ENCODE measurements around the gene ITFG1.
"Not testable (repeated sequence)": the region's sequence is repeated elsewhere in the genome, so short reads cannot be mapped to it uniquely, and the experiment has no call there.

ITFG1 gene

GRCh38 chr16:47158992-47159391 lies 301.9 kb downstream of the ITFG1 start:
- Mint-ChIP-seq H3K27ac (no peak overlapping the region), H3K27me3 (no peaks in the 10 kb centered on the region), H3K9me3 (peaks cover 4% of the 10 kb centered on the region), H3K36me3 (peaks cover 19% of the 10 kb centered on the region), H3K4me1 (no peaks in the 10 kb centered on the region), H3K4me3 (no peak overlapping the region)
- ATAC-seq: no peak

GRCh38 chr16:47156680-47157215 lies 304.1 kb downstream of the ITFG1 start:
- no peak for ATAC-seq
- Mint-ChIP-seq H3K9me3 (peaks cover 9% of the 10 kb centered on the region), H3K27ac (no peak overlapping the region), H3K36me3 (peaks cover 40% of the 10 kb centered on the region), H3K4me3 (no peak overlapping the region), H3K27me3 (no peaks in the 10 kb centered on the region), H3K4me1 (no peaks in the 10 kb centered on the region)

- H3K27ac Mint-ChIP-seq, H3K4me3 Mint-ChIP-seq, H3K9me3 Mint-ChIP-seq, H3K27me3 Mint-ChIP-seq, ATAC-seq, H3K4me1 Mint-ChIP-seq: not testable (repeated sequence)
- H3K36me3 Mint-ChIP-seq: peaks cover 55% of the 10 kb centered on the region
These were observed 308.4 kb downstream of the ITFG1 start for GRCh38 chr16:47152501-47152900.

GRCh38 chr16:47150067-47150466 lies 310.8 kb downstream of the ITFG1 start:
- no peaks in the 10 kb centered on the region for H3K4me1 Mint-ChIP-seq
- no peaks in the 10 kb centered on the region for H3K27me3 Mint-ChIP-seq
- no peak for ATAC-seq
- peaks cover 5% of the 10 kb centered on the region for H3K9me3 Mint-ChIP-seq
- peaks cover 36% of the 10 kb centered on the region for H3K36me3 Mint-ChIP-seq
- H3K4me3 Mint-ChIP-seq: no peak overlapping the region
- H3K27ac Mint-ChIP-seq: no peak overlapping the region

GRCh38 chr16:47144559-47144877 lies 316.3 kb downstream of the ITFG1 start:
- no peaks in the 10 kb centered on the region for H3K27me3 Mint-ChIP-seq
- H3K9me3 Mint-ChIP-seq: no peaks in the 10 kb centered on the region
- peak overlapping the region; percentile 95 for H3K4me3 Mint-ChIP-seq
- no peak for ATAC-seq
- H3K4me1 Mint-ChIP-seq: peaks cover 20% of the 10 kb centered on the region
- no peaks in the 10 kb centered on the region for H3K36me3 Mint-ChIP-seq
- H3K27ac Mint-ChIP-seq: peak overlapping the region; percentile 69

GRCh38 chr16:47143677-47144558 lies 316.9 kb downstream of the ITFG1 start, which contains the start of gene NETO2:
Gene NETO2 (minus strand): TSS chr16:47143945. CDS start chr16:47143612, 333 bp downstream.
- Mint-ChIP-seq H3K27ac (peak within 1 kb of the TSS; percentile 69), H3K27me3 (no peaks in the 10 kb centered on the region), H3K4me3 (peak within 1 kb of the TSS; percentile 95)

GRCh38 chr16:47142821-47143676 lies 317.8 kb downstream of the ITFG1 start:
- H3K9me3 Mint-ChIP-seq: no peaks in the 10 kb centered on the region
- peak overlapping the region; percentile 91 for H3K4me3 Mint-ChIP-seq
- no peak overlapping the region for H3K27ac Mint-ChIP-seq
- ATAC-seq: peak; percentile 88
- no peaks in the 10 kb centered on the region for H3K36me3 Mint-ChIP-seq
- no peaks in the 10 kb centered on the region for H3K27me3 Mint-ChIP-seq
- H3K4me1 Mint-ChIP-seq: peaks cover 28% of the 10 kb centered on the region

More at GRCh38 chr16:47143677-47144558, 316.9 kb downstream of the ITFG1 start, which contains the start of gene NETO2:
- H3K36me3 Mint-ChIP-seq: no peaks in the 10 kb centered on the region
- no peaks in the 10 kb centered on the region for H3K9me3 Mint-ChIP-seq
- peak; percentile 83 for ATAC-seq
- peaks cover 21% of the 10 kb centered on the region for H3K4me1 Mint-ChIP-seq

- no peak for ATAC-seq
- peak overlapping the region; percentile 91 for H3K4me3 Mint-ChIP-seq
- peak overlapping the region; percentile 40 for H3K27ac Mint-ChIP-seq
These were observed 318.4 kb downstream of the ITFG1 start for GRCh38 chr16:47142486-47142820.

GRCh38 chr16:47141773-47142485 lies 318.9 kb downstream of the ITFG1 start:
- no peaks in the 10 kb centered on the region for H3K9me3 Mint-ChIP-seq
- H3K4me1 Mint-ChIP-seq: peaks cover 28% of the 10 kb centered on the region
- peak overlapping the region; percentile 91 for H3K4me3 Mint-ChIP-seq
- no peaks in the 10 kb centered on the region for H3K36me3 Mint-ChIP-seq
- H3K27ac Mint-ChIP-seq: peak overlapping the region; percentile 40
- H3K27me3 Mint-ChIP-seq: no peaks in the 10 kb centered on the region
- peak; percentile 73 for ATAC-seq

More at GRCh38 chr16:47142486-47142820, 318.4 kb downstream of the ITFG1 start:
- Mint-ChIP-seq H3K9me3 (no peaks in the 10 kb centered on the region), H3K27me3 (no peaks in the 10 kb centered on the region), H3K36me3 (no peaks in the 10 kb centered on the region), H3K4me1 (peaks cover 28% of the 10 kb centered on the region)

- no peak overlapping the region for H3K27ac Mint-ChIP-seq
- ATAC-seq: no peak
- H3K27me3 Mint-ChIP-seq: no peaks in the 10 kb centered on the region
- H3K4me3 Mint-ChIP-seq: no peak overlapping the region
- no peaks in the 10 kb centered on the region for H3K36me3 Mint-ChIP-seq
- no peaks in the 10 kb centered on the region for H3K9me3 Mint-ChIP-seq
- peaks cover 28% of the 10 kb centered on the region for H3K4me1 Mint-ChIP-seq
These were observed 320.2 kb downstream of the ITFG1 start for GRCh38 chr16:47140686-47141085.

- Mint-ChIP-seq H3K27me3 (no peaks in the 10 kb centered on the region), H3K27ac (no peak overlapping the region), H3K4me1 (peaks cover 25% of the 10 kb centered on the region), H3K4me3 (no peak overlapping the region), H3K36me3 (no peaks in the 10 kb centered on the region), H3K9me3 (no peaks in the 10 kb centered on the region)
- ATAC-seq: no peak
These were observed 321.2 kb downstream of the ITFG1 start for GRCh38 chr16:47139561-47140185.

GRCh38 chr16:47137925-47138324 lies 322.9 kb downstream of the ITFG1 start:
- not testable (repeated sequence) for H3K9me3 Mint-ChIP-seq, H3K4me3 Mint-ChIP-seq, H3K27ac Mint-ChIP-seq, H3K27me3 Mint-ChIP-seq, H3K36me3 Mint-ChIP-seq, ATAC-seq
- peaks cover 20% of the 10 kb centered on the region for H3K4me1 Mint-ChIP-seq

- peaks cover 9% of the 10 kb centered on the region for H3K4me1 Mint-ChIP-seq
- no peaks in the 10 kb centered on the region for H3K9me3 Mint-ChIP-seq
- H3K4me3 Mint-ChIP-seq: no peak overlapping the region
- H3K27ac Mint-ChIP-seq: no peak overlapping the region
- no peaks in the 10 kb centered on the region for H3K27me3 Mint-ChIP-seq
- peaks cover 10% of the 10 kb centered on the region for H3K36me3 Mint-ChIP-seq
- ATAC-seq: no peak
These were observed 324.6 kb downstream of the ITFG1 start for GRCh38 chr16:47136099-47136842.

- H3K27me3 Mint-ChIP-seq: no peaks in the 10 kb centered on the region
- H3K9me3 Mint-ChIP-seq: no peaks in the 10 kb centered on the region
- peaks cover 18% of the 10 kb centered on the region for H3K36me3 Mint-ChIP-seq
- ATAC-seq: no peak
- no peak overlapping the region for H3K27ac Mint-ChIP-seq
- H3K4me1 Mint-ChIP-seq: peaks cover 13% of the 10 kb centered on the region
- no peak overlapping the region for H3K4me3 Mint-ChIP-seq
These were observed 326.3 kb downstream of the ITFG1 start for GRCh38 chr16:47134550-47134949.
